HG03354 (cell line): ENCODE measurements around the gene TPH2.

Source experiments
- ATAC-seq: cut with Tn5 transposase; IDR thresholded peaks from one replicate; pipeline ENCODE4 v1.9.1; 2021; ENCODE audit warnings: mild to moderate bottlenecking; ENCODE audit not compliant: unreplicated experiment, poor library complexity, severe bottlenecking

TPH2 gene

DNA sequence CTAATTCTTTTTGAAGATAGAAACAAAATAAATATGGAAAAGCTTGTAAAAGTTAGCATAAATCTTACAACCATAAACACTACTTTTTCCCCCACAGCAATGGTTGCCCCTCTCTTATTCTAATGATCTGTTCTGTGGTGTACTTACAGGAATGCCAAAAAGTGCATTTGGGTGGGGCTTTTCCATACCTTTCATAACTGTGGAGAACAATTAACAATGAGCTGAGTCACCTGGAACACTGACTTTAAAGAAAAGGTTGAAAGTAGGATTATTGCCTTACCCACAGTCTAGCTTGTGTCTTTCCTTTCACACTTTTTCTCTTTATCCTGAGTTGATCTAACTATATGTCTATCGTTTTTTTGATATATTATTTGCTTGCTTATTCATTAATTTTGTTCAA lies 86.9 kb downstream of the TPH2 start:
- no peak for ATAC-seq

DNA sequence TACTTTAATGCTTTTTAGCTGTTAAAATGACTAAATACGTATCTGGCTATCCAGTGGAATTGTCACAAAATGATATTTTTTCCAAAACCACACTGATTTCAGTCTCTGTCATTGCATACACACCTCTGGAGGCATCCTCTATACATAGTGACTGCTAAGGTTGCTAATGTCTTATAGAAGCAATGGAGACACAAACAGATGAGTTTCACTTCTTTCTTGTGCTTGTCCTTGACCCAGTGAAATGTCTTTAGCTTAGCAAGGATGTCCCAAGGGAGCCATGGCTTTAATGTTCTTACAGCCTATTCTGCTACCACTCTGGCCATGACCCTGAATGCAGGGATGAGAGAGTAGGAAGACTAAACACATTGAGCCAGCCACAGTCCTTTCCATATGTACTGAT lies 90.3 kb downstream of the TPH2 start:
- ATAC-seq = no peak

DNA sequence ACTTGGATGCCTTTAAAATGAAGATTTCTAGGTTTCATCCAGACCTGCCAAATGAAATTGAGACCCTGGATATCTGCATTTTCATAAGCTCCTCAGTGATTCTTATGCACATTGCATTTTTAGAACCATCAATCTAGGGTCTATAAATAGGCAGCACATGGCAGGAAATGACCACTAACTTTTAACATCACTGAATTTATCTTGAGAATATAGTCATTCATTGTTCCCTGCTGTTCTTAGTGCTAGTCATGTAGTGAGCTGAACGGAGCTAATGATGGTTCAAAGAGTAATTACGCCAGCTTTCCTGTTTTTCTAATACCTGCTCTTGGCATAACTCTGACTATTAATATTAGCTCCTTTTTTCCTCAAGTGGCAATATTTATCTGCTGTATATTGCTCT lies 91.6 kb downstream of the TPH2 start:
- no peak for ATAC-seq

DNA sequence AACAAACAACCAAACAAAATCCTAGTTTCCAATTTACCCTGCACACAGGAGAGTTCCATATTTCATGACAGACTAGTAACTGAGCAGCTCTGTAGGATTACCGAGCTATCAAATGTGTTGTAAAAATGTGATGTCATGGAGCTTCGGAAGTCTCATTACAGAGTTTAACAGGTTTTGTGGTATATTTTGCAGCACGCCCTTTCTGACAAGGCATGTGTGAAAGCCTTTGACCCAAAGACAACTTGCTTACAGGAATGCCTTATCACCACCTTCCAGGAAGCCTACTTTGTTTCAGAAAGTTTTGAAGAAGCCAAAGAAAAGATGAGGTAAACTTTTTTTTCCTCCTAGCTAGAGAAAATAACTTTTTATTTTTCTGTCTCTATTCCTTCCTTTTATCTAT lies 92.4 kb downstream of the TPH2 start:
- no peak for ATAC-seq

DNA sequence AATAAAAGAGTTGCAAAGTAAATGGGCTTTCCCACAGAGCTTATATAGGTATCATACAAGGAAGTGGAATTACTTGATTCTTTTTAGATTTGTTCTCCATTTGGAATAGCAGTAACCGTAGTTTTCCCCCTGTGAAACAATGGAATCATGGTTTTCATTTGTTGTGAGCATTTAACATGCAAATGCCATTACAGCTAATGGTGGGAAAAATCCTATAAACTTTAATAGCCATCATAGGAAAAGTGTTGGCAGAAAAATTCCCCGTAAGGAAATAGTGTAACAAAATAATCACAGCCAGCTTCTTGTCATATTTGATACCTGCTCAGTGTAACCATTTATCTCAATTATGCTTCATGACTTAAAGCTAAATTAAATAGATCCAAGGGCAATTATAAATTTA lies 95.3 kb downstream of the TPH2 start:
- ATAC-seq = no peak

DNA sequence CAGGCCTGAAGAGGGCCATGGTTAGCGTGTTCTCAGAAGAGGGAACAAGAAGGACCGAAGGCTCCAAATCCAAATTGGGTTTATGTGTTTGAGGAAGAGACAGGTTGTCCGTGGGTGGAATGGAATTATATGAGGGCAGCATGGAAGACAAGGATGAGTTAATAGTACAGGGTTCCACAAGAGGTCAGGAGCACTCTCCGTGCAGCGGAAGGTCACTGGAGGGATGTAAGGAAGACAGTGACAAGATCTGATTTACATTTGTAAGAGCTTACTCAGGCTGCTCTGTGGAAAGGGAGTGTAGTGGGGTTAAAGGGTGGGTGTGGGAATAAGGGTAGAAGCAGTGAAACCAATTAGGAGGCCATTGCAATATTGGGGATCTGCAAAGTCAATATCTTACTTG lies 97.0 kb downstream of the TPH2 start:
- ATAC-seq = no peak

DNA sequence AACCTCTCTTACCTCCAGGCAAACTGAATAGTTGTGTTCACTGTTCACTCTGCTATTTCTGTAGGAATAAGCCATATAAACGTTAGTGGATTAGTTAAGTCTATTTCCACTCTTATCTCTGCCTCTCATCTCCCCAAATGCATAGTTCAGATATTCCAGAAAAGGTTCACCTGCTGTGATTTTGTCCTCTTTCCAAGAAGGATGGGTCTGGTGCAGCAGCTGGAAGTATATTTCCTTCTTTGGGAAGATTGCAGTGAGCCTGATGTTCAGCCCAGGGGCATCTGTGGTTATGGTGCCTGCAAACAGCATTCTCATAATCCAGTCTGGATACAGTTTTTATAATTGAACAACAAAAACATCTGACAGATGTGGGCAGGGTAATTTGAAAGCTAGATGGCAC lies 97.7 kb downstream of the TPH2 start:
- ATAC-seq = no peak

DNA sequence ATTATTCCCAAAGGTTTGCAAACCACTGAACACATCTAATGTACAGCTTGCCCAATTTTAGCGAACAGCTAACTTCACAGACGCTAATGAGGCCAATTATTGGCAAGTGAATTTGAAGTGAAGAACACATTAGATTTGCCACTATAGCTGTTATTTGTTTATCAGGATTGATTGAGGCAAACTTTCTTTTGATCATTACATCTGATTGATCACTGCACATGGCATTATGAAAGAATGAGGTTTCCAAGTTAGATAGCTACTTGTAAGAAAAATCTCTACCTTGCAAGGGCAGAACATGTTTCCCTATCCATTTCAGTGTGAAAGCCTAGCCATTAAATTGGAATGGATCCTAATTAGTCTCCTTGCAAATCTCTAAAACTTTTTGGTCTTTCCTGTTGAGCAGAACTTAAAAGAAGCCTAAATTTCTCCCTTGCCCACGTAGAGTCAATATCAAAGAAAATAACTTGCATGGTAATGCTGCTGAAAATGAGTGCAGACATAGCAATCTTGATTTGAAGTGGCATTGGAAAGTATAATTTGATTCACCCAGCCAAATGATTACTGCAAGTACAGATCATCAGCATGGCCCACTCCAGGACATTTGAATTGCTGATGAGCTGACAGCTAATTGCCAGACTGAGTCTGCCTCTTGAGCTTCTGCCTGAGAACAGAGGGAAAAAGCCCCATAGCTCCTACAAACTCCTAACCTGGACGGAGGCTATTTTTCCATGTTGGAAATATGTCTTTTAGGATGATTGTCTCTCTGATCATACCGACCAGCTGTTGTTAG lies 98.6 kb downstream of the TPH2 start:
- ATAC-seq = no peak

DNA sequence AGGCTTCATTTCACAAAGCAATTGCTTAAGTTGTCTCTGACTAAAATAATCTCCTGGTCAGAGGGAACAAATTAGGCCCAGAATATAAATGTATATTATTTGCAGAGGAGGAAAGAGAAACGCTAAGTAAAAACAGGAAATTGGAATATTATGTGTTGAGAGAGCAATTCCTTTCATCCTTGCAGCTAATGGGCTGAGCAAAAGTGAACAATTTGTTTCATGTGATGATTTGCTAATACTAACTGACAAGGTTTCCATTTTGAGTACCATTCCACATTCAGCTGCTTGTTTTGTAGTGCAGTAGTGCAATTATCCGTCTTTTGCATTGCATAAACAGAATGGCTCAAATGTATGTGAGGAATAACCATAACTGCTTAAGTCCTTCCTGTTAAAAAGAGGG lies 103.2 kb downstream of the TPH2 start:
- no peak for ATAC-seq

DNA sequence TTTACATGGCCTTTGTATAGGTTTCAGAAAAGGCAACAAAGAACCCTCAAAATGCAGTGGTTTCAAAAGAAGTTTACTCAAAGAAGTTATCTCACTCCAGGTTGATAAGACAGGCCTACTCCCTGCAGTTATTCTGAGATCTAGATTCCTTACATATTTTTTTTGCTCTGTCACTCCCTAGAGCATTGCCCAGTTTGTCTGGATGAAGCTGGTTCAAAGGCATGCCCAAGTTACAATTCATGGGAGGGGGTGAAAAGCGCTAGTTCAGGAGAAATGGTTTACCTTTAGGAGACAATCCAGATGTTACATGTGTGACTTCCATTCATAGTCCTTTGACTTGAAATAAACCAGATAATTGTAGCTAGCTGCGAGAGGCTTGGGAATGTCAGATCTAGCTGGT lies 115.0 kb downstream of the TPH2 start:
- ATAC-seq = no peak

DNA sequence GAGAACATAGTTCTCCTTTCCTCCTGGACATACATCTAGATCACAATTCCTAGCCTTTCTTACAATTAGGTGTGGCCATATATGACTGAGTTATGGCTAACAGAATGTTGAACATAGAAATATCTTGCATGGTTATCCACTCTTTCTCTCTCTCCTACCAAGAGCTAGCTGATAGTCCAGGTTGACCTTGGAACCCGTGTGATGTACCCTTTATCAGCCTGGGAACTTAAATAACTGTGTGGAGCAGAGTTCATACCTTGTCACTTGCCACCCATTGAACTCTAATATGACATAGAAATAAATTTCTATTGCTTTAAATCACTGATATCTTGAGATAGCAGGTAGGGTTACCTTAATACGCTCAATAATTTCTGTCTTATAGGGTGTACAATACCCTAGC lies 115.9 kb downstream of the TPH2 start:
- ATAC-seq = no peak

DNA sequence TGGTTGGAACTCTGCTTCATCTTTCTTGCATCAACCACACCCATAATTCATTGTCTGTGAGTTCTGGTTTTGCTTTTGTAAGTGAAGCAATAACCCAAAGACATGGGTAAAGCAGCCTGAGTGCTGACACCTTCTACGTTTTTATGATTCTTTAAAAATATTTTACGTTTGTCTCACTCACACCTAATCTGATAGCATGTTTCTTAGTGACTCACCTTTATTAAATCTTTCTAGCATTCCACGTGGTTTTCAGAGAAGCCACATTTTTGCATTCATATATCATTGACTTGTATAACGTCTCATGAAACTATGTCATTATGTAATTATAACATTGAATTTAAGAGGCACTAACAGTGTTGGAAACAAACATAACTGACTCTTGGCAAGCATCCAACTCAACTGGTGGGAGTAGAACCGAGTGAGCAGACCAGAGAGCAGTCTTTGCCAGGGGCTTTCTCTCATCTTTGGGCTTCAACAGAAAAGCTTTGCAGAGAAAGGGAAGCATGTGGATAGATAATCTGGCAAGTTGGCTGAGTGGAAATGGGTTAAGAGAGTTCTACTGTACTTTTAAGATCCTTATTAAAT lies 118.8 kb downstream of the TPH2 start:
- no peak for ATAC-seq

DNA sequence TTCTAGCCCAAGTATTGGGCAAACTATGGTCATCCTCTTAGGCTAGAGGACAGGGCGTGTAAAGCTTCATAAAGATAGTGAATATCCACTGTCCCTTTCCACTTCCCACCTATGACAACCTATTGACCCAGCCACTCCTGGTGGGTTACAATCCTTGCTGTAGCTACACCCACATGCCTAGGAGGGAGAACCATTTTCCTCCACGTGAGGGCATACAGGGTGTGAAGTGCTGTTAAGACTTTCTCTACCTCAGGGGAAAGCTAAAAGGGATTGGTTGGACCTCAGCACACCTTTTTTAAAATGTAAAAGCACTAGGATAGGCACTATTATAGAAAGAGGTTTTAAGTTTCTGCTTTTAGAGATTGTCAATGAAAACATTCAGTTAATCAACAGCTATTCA lies 124.4 kb downstream of the TPH2 start:
- ATAC-seq = no peak

DNA sequence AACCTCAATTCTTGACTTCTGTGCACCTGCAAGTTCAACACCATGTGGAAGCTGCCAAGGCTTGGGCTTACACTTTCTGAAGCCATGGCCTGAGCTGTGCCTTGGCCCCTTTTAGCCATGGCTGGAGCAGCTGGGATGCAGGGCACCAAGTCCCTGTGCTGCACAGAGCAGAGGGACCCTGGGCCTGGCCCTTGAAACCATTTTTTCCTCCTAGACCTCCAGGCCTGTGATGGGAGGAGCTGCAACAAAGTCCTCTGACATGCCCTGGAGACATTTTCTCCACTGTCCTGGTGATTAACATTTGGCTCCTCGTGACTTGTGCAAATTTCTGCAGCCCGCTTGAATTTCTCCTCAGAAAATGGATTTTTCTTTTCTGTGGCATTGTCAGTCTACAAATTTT lies 132.4 kb downstream of the TPH2 start:
- ATAC-seq = no peak

DNA sequence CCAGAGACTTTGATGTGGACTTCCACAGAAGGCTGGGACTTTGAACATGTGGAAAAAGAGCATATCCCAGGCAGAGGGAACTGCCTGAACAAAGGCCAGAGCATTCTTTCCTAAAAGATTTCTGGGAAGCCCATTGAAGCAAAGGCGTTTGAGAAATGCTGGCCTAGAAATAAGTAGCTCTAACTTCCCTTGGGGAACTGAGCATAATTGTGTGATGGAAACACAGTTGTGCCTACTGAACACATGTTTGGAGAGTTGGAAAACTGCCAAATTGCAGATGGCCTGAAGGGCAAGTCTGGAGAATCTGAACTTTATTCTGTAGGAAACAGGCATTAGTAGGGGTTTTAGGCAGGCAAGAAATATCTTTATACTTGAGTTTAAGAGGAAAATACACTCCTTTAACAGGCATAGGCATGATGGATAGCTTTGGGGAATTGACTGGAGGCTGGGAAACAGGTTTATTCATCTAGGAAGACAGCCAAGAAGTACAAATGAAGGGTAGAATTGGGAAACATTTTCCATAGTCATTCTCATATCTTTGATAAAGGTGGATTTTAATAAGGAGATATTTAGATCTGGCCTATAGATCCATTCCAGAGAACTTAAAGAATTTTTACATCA lies 134.1 kb downstream of the TPH2 start:
- no peak for ATAC-seq

DNA sequence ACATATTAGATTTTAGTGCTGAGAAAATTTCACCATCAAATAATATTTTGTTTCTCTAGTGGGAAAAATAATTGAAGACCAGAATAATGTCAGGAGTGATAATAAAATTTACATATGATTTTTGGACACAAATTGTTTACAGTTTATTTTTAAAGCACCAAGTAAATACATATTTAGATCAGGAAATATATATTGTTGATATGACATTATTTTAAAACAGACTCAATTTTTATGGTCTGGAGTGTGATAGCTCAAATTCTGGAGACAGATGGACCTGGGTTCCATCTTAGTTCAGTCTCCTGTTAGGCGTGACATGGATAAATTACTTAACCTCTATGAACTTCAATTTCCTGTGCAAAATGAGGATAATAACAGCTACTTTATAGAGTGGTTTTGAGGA lies 135.4 kb downstream of the TPH2 start:
- ATAC-seq = no peak

DNA sequence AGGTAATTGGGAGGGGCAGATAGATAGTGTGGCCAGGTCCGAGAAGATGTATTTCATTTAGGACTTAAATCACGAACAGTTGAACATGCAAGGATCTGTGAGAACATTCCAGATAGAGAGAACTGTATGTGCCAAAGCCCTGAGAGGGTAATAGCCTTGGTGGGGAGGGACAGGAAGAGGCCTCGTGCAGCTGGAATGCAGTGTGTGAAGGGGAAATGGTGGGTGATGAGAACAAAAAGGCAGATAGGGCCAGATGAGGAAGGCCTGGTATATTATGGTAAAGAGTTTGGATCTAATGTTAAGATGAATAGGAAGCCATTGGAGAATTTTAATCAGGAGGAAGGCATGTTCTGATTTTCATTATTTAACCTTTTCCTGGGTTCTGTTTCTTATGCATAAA lies 136.3 kb downstream of the TPH2 start:
- ATAC-seq = no peak

DNA sequence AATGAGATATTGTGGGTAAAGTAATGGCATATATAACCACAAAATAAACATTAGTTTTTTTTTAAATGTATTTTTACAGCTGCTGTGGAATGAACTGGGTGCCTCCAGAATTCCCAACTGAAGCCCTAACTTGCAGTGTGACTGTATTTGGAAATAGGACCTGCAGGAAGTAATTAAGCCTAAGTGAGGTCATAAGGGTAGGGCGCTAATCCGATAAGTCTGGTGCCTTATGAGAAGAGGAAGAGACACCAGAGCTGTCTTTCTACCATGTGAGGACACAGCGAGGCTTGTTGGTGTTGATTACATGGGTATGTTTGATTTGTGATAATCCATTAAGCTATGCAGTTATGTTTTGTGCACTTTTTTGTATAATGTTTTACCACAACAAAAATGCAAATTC lies 136.8 kb downstream of the TPH2 start:
- ATAC-seq = no peak

DNA sequence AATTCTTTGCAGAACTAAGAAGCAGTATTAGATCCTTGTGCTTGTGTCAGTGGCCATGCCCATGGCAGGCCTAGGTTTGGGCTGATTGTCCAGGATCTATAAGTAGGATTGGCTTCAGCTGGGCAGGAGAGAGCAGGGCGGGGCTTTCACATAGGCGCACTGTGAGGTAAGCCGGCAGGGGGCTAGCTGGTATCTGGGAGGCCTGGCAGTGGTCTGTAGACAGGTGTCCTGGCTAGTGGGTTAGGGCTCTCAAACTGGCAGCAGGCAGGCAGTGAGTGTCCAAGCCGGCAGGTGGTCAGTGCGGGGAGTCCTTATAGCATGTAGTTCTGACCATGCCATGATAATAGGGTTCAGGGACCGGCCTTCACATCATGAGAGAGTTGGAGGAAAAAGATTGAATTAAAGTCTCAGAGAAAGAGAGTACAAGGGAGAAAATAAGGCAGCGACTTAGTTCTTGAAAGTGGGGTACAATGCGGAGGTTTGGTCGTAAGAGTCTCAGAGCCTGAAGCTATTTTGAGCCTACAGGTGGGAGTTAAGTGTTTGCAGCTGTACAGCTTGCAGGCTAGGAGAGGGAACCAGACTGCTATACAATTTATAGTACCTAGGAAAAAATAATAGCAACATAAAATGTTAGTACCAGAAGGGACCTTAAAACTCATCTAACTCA lies 137.4 kb downstream of the TPH2 start:
- no peak for ATAC-seq

DNA sequence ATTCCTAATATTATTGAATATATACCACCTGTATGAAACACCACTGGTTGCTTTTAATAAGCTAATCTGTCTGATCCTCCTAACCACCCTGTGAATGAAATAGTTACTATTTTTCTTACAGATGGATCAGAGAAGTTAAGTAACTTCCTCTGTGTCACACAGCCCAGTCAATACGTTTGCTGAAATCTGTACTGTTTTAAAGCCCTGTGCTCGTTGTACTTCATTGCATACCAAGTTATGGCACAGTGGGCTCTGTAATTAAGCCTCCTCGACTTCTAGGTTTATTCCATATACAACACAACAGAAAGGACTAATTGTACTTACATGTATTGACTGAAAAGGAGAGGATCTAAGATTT lies 137.9 kb downstream of the TPH2 start:
- no peak for ATAC-seq
